WERI-Rb-1 (cell line): ENCODE measurements around the gene TMEM151A.

Source experiments
- DNase-seq: peaks from one replicate; pipeline ENCODE4 v3.0.0-alpha.2; 2020
- H3K27ac ChIP-seq: fragments of 250-450 bp; sonication (Bioruptor Pico); 2 replicates; pipeline ENCODE4 v1.5.1; 2020; ENCODE audit warnings: mild to moderate bottlenecking, moderate library complexity
- H3K27me3 ChIP-seq: fragments of 250-450 bp; sonication (Bioruptor Pico); 2 replicates; pipeline ENCODE4 v1.5.1; 2021; ENCODE audit warnings: mild to moderate bottlenecking, low read depth, moderate library complexity; ENCODE audit not compliant: insufficient read depth, severe bottlenecking
- H3K36me3 ChIP-seq: fragments of 250-450 bp; sonication (Bioruptor Pico); 2 replicates; pipeline ENCODE4 v1.5.1; 2020; ENCODE audit warnings: mild to moderate bottlenecking, moderate library complexity
- H3K4me3 ChIP-seq: 2 replicates; pipeline ENCODE4 v1.5.1; 2011; ENCODE audit warnings: low read depth, mild to moderate bottlenecking, control low read depth, low read length
- H3K9me3 ChIP-seq: fragments of 250-450 bp; sonication (Bioruptor Pico); 2 replicates; pipeline ENCODE4 v1.5.1; 2021; ENCODE audit warnings: mild to moderate bottlenecking, moderate library complexity; ENCODE audit not compliant: severe bottlenecking
- TF ChIP-seq, protein P1 (sequence below): IDR thresholded peaks from 2 replicates; pipeline ENCODE4 v1.5.1; 2011; ENCODE audit warnings: low read depth, mild to moderate bottlenecking, control low read depth, inconsistent platforms, low read length

TMEM151A gene

DNA sequence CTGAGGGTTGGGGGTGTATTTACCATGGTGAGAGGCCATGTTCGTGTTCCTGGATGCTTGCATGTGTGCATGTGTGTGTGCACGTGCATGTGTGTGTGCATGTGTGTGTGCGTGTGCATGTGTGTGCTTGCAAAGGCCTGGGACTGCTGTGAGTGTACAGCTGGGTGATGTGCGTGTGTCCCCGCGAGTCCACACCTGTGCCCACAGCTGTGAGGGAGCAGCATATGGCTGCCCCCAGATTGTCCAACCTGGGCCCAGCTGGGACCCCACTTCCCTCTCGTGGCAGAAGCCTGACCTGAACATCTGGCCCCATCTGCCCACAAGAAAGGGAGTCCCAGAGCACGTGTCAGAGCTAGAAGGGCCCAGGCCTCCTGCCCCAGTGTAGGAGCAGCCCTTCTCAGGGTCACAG lies 33.6 kb downstream of the TMEM151A start:
- TF ChIP-seq, protein P1, sequence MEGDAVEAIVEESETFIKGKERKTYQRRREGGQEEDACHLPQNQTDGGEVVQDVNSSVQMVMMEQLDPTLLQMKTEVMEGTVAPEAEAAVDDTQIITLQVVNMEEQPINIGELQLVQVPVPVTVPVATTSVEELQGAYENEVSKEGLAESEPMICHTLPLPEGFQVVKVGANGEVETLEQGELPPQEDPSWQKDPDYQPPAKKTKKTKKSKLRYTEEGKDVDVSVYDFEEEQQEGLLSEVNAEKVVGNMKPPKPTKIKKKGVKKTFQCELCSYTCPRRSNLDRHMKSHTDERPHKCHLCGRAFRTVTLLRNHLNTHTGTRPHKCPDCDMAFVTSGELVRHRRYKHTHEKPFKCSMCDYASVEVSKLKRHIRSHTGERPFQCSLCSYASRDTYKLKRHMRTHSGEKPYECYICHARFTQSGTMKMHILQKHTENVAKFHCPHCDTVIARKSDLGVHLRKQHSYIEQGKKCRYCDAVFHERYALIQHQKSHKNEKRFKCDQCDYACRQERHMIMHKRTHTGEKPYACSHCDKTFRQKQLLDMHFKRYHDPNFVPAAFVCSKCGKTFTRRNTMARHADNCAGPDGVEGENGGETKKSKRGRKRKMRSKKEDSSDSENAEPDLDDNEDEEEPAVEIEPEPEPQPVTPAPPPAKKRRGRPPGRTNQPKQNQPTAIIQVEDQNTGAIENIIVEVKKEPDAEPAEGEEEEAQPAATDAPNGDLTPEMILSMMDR = no peak
- no peak overlapping the region for H3K27ac ChIP-seq

DNA sequence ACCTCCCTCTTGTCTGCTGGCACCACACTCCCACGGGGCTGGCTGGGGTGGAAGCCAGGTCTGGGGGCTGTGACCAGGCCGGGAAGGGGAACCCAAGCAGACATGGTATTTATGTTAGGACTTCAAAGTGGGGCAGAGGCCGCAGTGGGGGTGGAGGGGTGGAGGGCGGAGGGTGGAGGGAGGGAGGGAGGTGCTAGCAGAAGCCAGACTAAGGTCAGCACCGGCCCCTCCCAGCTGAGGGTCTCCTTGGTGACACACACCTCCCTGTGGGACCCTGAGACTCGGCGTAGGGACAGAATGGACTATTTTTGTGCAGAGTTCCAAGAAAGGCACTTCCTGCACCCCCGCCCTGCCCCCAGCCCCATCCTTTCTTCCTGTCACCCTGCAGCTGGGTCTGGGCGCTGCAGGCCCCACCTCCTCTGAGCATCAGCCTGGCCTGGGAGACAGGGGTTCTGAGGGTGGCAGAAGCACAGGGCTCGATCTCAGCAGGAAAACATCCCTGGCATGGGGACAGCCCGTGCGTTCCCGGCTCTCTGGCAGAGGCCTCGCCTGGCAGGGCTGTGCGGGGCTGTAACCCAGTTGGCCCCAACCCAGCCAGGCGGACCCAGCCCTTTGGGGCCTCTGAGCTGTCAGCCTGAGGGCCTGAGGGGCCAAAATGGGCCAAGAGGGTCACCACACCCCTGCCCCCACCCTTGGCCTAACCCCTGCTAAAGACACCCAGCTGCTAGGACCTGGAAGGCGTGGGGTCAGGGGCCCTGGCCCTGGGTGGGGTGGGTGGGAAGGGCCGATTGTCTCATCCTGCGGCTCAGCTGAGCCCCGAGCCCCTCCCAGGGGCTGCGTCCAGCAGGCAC lies 34.8 kb downstream of the TMEM151A start:
- no peaks in the 10 kb centered on the region for H3K36me3 ChIP-seq
- no peaks in the 10 kb centered on the region for H3K27me3 ChIP-seq
- TF ChIP-seq, protein P1 = no peak
- H3K4me3 ChIP-seq = no peak overlapping the region
- no peaks in the 10 kb centered on the region for H3K9me3 ChIP-seq
- H3K27ac ChIP-seq = no peak overlapping the region
- DNase-seq = no peak

More for the DNA sequence above, 33.6 kb downstream of the TMEM151A start:
- Histone ChIP-seq H3K27me3 (no peaks in the 10 kb centered on the region), H3K36me3 (no peaks in the 10 kb centered on the region), H3K4me3 (no peak overlapping the region), H3K9me3 (no peaks in the 10 kb centered on the region)
- DNase-seq = no peak

DNA sequence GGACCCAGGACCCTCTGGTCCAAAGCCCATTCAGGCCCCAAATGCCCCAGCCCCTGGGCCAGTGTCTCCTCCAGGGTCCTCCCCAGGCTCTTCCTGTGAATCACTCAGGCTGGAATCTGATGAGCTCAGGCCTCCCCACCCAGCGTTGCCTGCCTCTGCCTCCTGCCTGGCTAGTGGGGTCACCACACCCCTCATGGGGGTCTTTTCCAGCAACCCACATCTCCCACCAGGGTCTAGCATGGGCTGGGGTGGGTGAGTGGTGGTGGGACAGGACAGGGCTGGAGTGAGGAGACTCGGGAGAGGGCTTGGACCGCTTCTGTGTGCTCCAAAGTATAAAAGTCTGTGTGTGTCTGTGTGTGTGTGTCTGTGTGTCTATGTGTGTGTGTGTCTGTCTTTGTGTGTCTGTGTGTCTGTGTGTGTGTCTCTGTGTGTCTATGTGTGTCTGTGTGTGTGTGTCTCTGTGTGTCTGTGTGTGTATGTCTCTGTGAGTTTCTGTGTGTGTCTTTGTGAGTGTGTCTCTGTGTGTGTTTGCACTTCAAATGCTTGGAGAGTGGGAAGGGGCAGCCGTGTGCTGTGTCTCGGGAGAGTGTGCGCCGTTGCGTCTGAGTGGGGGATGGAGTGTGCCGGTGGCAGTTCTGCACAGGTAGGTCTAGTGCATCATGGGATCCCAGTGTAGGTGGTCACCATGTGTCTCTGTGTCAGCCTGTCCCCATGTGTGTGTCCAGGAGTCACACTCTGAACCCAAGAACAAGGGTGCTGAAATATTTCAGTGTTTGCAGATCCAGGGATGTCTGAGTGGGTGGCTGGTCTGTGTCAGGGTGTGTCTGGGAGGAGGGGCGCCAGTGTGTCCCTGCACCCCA lies 35.7 kb downstream of the TMEM151A start:
- TF ChIP-seq, protein P1 = no peak
- Histone ChIP-seq H3K4me3 (no peak overlapping the region), H3K27me3 (no peaks in the 10 kb centered on the region), H3K27ac (no peak overlapping the region), H3K36me3 (no peaks in the 10 kb centered on the region), H3K9me3 (no peaks in the 10 kb centered on the region)
- no peak for DNase-seq

DNA sequence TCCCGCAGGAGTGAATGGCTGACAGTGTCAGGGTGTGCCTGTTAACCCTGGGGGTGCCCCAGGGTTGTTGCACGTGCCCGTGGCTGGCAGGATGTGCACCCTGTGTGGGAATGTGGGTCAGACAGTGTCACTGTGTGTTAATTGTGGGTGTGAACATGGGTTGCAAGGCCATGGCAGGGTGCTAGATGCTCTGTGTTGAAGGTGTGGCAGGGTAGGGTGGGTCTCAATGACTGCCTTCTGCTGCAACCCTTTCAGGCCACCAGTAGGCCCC lies 36.3 kb downstream of the TMEM151A start:
- DNase-seq = no peak
- Histone ChIP-seq H3K4me3 (no peak overlapping the region), H3K9me3 (no peaks in the 10 kb centered on the region), H3K36me3 (no peaks in the 10 kb centered on the region), H3K27ac (no peak overlapping the region), H3K27me3 (no peaks in the 10 kb centered on the region)
- TF ChIP-seq, protein P1 = no peak

DNA sequence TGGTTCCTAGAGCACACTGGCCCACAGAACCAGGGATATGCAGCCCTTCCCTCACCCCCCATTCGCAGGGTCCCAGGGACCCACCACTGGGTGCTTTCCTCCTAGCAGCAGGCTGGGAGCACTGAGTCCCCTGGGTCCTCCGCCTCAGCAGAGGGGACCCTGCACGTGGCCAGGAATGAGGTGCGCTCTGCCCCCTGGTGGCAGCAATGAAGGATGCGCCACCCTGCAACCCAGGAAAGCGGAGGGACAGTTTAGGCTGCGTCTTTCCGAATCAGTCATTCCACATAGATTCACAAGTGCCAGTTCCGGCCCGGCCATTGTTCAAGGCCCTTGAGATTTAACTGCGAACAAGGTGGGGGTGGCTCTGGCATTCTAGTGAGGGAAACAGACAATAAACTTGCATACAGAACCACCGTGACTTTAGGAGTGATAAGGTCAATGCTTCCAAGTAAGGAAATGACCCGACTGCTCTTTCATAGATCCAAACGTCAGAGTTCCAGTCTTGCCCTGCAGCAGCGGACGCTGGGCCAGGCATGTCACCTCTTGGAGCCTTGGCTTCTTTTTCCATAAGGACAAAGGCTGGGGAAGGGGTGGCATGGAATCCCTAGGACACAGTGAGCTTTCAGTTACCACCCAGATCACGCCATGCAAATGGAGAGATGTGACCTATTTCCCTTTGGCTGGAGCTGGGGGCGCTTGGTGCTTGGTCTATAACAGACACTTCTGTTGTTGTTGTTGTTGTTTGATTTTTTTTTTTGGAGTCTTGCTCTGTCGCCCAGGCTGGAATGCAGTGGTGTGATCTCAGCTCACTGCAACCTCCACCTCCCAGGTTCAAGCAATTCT lies 36.8 kb downstream of the TMEM151A start:
- H3K36me3 ChIP-seq = no peaks in the 10 kb centered on the region
- TF ChIP-seq, protein P1 = peak; percentile 95

More for the DNA sequence above, 36.8 kb downstream of the TMEM151A start:
- H3K9me3 ChIP-seq = no peaks in the 10 kb centered on the region
- no peak overlapping the region for H3K27ac ChIP-seq
- H3K4me3 ChIP-seq = no peak overlapping the region
- DNase-seq = peak; percentile 82
- no peaks in the 10 kb centered on the region for H3K27me3 ChIP-seq
